DMS53 treated with DMSO at 0.1 percent for 48 hours (cell line): ENCODE measurements around the gene PUM1.

ENCODE experiments used
- DNase-seq: peaks from one replicate; lab custom pipeline; 2025; ENCODE audit not compliant: unreplicated experiment; lab: John Stamatoyannopoulos, UW

PUM1 gene

DNA sequence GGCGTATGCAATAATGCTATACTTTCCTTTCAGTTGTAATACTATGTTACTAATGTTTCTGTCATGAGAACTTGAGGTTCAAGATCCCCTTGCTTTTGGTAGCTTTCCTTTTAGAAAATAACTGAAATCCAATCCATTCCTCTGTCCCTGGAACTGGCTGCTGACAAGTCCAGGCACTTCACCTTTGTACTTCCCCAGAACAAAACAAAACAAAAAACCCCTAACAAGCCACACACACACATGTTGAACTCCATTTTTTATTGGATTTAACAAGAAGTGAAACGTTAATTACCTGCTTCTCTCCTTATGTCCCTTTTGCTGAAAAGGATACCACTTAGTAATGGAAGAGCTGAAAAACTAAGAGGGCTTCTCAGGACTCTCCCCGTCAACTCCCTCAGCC, 130.9 kb downstream of the PUM1 start:
- DNase-seq: no peak

DNA sequence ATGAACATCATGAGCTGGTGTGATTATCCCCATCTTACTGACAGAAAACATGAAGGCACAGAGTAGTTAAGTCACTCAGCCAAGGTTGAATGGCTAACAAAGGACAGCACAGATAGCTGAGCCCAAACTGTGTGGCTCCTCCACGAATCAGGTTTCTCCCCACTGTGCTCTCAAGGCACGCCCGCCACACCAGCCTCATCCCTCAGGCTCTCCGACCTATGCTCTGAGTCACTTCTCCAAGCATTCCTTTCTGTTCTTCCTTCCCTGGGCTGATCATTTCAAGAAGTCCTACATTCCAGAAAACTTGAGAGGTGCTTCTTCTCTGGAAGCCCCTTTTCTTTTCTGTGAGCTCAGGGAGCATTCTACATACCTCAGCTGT, 131.7 kb downstream of the PUM1 start:
- DNase-seq: no peak

DNA sequence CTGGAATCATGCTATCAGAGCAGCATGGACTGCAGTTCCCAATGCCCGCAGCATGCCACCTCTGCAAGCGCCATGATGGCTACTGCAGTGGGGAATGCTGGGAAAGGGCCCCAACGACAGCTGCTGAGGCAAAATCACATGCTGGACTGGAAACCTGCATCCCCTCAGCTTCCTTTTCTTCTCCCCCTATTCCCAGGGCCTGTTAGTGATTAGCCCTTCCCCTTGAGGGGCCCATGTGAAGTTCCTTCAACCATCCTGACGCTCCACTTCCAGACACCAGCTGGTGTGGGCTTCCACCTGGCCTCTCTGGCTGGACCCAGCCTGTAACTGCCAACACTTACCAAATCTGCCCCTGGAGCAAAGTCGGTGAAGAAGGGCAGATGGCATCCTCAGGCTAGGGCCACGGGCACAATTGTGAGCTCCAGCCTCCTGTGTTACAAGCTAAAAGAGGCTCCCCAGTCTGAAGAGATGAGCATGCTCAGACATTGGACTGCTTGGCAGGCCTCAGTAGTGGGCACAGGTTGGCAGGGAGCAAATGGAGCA, 134.8 kb downstream of the PUM1 start:
- DNase-seq: no peak

DNA sequence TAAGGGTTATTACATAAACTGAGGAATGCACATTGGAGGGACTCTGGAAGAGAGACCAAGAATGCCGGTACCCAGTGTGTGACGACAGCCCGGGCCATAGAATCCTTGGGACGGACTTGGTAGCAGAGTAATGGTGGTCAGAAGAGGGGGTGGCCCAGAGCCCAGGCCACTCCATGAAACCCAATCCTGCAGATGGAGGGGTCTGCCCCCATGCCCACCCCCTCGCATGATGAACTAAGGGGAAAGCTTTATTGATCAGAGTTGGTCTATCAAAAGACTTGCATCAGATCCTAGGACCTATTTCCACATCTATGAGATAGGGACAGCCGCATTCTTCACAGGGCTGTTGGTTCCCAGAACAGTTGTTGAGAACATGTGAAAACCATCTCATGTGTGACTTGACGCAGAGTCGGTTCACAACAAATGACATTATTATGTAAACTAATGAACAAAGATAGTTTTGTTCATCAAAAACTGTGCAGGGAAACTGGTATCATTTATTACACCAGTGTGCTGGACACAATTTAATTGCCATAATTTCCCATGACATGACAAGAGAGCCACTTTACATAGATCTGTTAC, 135.5 kb downstream of the PUM1 start:
- DNase-seq: no peak

DNA sequence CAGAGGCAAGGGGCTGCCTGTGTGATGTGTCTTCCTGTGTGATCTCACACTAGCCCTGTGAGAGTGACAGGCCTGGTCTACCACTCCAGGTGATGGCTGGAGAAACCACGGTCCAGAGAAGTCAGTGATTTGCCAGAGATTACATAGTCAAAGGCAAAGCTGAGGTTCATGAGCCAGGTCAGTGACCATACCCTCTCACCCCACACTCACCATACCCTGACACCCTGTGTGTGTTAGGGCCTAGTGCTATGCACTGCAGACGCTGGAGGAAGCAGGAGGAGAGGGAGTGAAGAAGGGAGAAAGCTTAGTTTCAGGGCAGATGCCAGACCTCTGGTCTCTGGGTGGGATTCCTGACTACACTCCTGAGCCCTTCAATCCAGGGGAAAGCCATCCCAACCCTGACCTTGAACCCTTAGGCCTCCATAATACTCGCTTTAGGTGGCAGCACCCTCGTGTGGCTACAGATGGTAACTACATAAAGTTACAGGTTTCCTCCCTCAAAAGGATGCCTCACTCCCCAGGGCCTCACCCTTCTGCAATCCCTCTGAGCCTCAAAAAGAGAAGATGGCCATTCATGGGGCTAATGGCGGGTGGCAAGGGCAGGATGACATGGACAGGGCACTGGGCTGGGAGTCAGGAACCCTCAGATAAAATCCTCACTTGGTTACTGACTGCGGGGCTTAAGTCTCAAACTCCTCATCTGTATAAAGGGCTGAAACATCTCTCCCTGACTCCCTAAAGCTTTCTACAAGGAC, 136.2 kb downstream of the PUM1 start:
- peak; percentile 49 for DNase-seq

DNA sequence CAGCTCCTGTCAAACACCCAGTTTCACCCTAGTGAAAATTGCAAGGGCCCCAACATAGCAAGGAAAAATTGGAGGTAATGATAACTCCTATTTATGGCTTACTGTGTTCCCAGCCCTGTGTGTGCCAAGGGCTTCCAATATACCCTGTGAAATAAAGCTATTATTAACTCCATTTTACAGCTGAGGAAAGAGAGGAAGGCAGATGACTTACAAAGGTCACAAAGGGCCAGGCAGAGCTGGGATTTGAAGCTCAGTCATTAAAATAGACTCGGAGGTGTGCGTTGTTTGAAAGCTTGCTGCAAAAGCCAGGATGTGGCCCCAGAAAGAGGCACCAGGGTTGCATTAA, 136.8 kb downstream of the PUM1 start:
- DNase-seq: no peak

DNA sequence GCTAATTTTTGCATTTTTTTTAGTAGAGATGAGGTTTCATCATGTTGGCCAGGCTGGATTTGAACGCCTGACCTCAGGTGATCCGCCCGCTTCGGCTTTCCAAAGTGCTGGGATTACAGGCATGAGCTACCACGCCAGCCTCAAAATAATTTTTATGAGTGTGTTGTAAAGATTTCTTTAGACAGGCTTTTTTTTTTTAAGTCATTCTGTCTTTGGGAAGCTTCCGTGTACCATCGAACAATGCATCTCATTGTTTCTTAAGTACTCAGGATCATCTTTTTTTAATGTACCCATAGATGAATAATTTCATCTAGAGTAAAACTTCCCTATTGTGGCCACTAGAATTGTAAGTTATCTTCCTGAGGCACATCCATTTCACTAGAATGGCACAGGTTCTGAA, 137.3 kb downstream of the PUM1 start:
- no peak for DNase-seq

DNA sequence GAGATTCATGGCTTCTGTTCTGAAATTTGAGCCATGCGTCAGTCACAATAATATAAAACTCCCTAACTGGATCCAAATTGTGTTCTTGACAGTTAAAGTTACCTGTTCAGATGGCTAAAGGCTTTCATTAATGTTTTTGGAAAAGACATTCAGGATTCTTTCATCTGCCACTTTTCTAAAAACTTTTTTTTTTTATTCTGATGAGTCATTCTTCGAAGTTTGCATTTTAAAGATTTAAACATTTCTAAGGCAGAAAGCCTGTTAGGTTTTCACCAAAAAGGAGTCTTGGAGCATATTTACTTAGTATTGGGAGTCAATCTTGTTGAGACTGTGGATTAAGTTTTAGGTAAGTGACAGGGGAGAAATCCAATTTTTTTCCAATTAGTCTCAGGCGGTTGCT, 138.1 kb downstream of the PUM1 start:
- no peak for DNase-seq

DNA sequence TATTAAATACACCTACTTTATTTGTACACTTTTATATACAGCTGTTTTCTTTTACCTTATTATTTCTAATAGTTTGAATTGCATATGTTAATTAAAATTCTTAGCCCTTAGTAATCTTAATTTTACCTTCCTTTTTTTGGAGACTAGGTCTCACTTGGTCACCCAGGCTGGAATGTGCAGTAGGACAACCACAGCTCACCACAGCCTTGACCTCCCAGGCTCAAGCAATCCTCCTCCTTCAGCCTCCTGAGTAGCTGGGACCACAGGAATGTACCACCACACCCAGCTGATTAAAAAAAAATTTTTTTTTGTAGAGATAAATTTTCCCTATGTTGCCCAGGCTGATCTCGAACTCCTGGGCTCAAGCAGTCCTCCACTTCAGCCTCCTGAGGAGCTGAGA, 141.9 kb downstream of the PUM1 start:
- no peak for DNase-seq

DNA sequence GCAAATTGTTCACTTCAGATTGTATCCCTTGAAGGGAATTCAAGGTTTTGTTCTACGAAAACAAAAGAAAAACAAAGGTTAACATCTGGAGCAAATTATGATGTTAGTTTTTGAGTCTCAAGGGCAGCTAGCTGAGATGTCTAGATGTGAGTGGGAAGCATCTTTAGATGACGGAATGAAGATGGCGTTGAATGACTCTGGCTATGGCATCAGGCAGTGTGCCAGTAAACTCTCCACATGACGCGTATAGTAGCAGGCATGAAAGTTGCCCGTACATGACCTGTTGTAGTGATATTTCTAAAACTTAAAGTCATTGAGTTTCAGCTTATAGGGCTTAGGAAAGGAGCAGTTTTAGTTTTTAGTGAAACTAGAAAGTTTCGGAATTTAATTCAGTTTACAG, 144.7 kb downstream of the PUM1 start:
- DNase-seq: no peak

DNA sequence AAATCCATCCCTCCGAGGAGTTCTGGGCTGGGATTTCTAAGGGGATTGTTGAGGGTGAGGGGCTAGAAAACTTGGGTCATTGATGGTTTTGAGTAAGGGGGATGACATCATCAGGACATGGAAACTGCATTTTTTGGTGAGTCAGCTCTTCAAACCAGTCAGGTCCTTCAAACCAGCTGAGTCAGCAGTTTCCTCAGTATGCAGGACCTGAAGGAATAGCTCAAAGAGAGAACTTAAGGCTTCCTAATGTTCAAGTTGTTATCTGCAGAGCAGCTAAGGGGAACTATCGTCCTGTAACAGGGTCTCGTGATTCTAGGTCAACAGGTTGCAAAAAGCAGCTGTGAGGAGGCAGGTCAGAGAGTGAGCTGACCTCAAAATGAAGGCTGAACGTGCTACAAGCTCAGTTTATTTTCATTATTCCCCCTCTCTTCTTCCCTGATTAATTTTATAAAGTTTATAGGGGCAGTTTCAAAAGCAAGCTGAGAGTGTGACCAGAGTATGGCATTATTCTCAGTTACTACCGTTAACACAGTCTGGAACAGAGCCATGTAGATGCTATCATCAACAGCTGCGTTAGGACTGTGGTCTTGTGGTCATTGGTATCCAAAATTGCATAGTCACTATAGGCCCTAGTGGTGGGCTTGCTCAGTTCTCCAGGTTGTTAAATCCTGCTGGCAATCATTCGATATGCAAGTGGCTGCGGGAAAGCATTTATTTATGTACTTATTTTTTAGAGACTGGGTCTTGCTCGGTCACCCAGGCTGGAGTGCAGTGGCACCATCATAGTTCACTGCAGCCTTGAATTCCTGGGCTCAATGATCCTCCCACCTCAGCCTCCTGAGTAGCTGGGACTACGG, 146.3 kb downstream of the PUM1 start:
- no peak for DNase-seq

DNA sequence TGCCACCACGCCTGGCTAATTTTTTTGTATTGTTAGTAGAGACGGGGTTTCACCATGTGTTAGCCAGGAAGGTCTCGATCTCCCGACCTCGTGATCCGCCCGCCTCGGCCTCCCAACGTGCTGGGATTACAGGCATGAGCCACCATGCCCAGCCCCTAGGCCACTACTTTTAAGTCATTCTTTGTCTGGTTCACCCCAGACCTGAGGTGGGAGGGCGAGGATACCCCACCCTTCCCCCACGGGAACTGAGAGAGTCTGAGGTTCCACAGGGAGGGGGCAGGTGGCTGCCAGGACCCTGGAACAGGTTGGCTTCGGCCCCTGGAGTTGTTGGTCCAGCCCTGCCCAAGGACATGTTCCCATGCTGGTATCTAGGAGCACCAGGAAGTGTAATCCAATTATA, 149.2 kb downstream of the PUM1 start:
- DNase-seq: no peak

DNA sequence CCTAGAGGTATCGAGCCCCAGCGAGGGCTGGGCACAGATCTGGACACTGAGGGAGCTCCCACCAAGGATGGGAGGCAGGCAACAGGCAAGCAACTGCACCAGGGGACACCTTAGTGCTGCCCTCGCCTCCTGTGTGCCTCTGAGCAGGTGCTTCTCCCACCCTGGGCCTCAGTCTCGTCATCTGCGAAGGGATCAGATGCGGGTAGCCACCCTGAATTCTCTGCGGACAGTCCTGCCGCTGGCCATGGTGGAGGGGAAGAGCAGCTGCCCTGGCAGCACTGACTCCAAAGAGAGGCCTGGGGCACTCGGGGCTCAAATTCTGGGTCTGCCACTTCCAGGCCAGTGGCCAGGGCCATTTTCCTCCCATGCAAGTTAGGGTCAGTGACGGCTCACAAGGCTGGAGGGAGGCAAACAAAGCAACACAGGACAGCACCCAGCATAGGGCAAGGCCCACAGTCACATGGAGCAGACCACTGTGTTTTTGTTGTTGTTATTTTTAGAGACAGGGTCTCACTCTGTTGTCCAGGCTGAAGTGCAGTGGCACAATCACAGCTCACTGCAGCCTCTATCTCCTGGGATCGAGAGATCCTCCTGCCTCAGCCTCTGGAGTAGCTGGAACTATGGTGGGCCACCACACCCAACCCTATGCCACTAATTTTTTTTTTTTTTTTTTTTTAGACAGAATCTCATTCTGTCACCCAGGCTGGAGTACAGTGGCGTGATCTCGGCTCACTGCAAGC, 149.9 kb downstream of the PUM1 start:
- no peak for DNase-seq

DNA sequence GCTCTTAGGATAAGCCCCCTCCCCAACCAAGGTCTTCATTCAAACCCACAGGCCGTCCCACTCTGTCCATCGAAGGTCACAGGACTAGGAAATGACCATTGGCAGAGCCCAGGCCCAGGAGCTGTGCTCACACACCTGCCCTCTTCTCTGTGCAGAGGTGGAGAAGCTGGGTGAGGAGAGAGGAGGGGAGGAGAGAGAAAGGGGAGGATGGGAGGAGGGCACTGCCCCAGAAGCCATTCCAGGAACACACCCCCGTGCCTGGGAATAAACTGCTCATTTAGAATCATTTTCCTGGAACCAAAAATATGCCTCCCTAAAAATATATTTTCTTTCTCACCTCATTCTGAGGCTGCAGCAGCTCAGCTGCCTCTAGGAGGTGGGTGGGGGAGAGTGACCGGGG, 150.6 kb downstream of the PUM1 start:
- no peak for DNase-seq

DNA sequence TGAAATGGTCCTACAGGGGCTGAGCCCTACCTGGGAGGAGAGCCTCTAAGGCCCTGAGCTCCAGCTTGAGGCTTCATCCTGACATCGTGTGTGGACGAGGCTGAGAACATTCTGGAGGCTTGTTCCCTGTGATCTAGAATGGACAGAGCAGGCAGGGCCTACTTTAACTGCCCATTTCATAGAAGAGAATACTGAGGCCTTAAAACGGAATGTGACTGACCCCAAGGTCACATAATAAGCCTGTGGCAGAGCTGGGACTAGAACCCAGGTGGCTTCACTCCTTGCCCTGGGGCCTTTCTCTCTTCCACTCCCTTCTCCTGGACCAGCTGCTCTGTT, 151.0 kb downstream of the PUM1 start:
- no peak for DNase-seq

DNA sequence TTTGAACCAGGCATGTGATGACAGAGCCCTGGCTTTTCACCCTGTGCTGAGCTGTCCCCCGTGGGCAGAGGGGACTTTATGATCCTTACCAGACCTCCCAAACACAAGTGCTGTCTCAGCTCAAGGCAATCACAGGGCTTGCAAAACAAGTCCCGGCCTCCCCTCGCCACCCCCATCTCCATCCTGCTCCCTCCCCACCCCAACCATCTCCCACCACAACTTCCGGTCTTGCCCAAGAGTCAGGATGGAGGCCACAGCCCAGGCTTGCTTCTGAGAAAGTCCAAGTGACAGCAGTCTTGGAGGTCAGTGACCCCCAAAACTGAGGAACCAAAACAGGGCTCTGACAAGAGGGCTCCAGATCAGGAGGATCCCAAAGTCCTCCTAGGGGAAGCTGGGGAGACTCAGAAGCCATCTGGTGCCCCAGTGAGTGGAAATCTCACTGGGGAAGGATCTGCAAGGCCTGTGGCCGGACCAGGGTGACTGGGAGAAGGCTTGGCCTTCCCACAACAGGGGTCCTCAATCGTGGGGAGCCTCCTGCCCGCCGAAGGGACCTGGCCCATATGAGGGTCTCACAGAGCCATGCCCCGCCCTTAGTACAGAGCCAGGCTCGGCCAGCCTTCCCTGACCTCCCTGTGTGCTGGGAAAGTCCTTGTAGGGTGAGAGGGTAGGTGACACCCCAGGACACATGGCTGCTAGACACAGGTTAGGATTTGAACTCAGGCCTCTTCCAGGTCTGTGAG, 152.4 kb downstream of the PUM1 start:
- no peak for DNase-seq

DNA sequence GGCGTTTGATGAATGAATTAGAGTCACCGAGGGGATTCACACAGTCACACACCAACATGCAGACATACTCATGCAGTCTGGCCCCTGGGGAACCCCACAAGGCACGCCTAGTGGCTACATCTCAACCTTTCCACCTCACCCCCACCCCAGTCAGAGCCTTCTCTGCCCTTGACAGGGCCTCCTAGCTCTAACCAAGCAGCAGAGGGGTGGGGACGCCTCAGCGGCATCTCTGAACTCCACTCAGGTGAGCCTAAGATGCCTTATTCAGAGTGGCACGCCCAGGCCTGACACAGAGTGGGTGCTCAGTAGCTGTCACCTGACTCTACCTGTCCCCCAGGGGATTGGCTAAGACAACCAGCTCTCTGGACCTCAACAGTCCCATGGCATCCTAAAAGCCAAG, 153.3 kb downstream of the PUM1 start:
- no peak for DNase-seq

DNA sequence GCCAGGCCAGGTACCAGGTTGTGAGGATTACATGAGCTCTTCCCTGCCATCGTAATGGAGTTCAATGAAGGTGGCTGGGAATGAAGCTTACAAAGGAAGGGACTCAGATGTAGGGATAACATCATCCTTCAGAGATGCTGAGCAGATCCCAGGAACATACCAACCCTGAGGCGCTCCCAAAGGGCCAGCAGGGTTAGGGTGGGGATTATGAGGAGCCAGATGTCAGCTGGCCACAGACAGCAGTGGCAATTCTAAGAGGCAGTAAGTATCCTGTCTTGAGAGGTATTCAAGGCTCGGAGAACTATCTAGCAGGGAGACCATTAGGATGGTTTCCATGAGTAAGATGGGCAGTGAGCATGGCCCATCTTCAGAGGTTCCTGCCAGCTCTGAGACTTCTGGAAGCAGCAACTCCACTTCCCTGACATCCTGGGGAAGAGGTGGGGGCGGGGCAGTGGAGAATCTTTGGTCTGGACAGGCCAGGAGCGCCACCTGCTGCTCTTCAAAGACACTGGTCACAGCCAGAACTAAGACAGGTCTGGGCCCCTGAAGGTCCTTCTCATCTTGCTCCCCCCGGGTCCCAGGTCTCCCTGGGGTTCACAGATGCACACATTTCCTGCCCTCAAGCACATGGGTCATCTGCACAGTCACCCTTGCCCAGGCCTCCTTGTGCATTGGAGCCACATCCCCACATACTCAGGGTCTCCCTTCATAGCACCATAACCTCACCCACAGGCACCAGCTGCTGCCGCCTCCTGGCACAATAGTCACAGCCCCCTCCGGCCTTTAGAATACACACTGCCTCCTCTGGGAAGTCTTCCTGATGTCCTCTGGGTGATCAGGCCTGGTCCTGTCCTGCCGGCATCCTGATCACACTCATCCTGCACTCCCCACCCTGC, 154.2 kb downstream of the PUM1 start:
- DNase-seq: peak; percentile 75

DNA sequence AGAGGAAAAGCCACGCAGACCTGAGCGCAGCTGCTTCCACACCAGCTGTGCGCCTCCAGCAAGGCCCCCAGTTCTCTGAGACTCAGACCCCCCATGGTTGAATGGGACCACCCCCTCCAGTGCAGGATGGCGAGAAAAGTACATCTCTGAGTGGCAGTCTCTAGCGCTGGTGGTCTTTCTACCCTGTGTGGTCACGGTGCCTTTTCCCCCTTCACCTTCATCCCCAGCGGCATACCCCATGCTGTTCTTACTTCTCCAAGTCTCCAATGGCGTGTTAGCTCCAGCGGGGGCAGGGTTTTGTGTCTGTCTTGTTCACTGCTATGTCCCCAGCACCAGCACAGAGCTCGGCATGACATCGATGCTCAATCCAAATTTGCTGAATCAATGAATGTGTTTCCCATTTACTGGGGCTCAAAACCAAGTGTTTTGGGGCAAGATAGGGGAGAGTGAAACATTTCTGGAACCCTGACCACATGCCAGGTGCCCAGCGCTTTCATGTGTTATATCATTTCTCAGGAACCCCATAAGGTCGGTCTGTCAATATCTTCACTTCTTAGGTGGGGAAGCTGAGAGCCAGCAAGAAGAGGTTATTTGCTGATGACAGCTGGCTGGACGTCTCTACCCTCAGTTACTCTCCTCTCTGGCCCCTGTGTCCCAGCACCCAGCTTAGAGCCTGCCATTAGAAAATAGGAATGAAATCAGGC, 156.0 kb downstream of the PUM1 start:
- DNase-seq: peak; percentile 64
